NCI-H1092 treated with DMSO at 0.1 percent for 48 hours (cell line): Measurements from ENCODE around the gene JAK2.
"Not testable (repeated sequence)": the region's sequence is repeated elsewhere in the genome, so short reads cannot be mapped to it uniquely, and the experiment has no call there.

Source experiments
- DNase-seq: peaks from one replicate; lab custom pipeline; 2025; lab: John Stamatoyannopoulos, UW

JAK2 gene

DNA sequence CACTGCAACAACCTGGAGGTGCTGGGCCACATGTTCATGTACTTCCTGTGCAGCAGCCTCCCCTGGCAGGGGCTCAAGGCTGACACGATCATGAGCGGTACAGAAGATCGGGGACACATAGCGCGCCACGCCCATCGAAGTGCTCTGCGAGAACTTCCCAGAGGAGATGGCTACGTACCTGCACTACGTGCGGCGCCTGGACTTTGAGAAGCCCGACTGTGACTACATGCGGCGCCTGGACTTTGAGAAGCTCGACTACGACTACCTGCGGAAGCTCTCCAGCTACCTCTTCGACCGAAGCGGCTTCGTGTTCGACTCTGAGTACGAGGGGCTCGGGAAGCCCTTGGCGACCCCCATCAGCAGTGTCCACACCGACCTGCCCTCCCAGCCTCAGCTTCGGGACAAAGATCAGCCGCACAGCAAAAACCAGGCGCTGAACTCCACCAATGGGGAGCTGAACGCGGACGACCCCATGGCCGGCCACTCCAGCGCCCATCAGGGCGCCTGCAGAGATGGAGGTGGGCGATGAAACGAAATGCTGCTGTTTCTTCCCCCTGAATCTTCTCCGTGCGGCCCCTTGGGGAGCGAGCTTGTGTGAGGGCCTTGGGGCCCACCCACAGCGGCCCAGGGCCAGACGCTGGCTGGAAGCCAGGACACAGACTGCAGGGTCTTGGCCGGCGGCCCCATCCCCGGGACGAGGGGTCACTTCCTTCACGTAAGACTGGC lies 56.5 kb downstream of the JAK2 start:
- no peak for DNase-seq

DNA sequence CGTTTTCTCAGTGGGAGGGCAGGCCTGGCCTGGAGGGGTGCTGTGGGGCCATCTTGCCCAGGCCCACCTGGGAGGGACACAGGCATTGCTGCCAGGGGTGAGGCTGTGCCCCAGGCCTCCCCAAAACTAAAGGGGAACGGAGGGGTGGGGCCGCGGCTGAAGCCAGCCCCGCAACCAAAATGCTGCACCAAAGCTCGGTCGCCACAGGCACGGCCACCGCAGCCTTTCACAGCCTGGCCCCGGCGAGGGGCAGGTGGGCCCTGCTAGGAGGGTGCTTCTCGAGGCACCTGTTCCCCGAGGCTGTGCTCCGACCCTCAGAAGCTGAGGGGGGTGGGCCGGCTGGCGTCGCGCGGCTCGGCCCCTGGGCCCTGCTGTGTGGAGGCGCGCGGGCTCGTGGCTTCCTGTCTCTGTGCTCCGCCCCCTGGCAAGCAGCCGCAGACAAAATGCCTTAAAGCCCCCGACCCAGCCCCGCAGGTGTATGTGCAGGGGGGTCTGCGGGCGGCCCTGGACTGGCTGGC lies 57.6 kb downstream of the JAK2 start:
- DNase-seq: no peak

DNA sequence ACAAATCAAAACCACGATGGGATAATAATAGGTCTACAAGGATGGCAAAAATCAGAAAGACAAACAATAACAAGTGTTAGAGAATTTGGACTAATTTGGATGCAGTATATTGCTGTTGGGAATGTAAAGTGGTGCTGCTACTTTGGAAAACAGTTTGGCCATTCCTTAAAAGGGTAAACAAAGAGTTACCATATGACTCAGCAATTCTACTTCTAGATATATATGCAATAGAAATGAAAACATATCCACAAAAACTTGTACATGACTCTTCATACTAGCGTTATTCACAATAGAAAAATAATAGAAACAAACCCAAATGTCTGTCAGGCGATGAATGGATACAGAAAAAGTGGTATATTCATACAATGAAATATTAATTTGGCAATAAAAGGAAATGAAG lies 58.3 kb downstream of the JAK2 start:
- DNase-seq: no peak

DNA sequence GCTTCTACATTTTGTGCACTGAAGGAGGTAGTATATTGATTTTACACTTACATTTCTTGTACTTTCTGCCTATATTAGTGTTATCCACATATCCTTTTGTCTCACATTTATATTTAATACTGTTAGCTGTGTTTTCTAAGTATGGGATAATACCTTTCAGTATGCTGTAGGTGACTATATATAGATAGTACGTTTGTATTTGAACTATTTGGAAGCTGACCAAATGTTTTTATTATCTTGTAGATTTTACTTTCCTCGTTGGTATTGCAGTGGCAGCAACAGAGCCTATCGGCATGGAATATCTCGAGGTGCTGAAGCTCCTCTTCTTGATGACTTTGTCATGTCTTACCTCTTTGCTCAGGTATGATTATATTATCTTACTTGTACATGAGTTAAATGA lies 59.1 kb downstream of the JAK2 start:
- DNase-seq: no peak

DNA sequence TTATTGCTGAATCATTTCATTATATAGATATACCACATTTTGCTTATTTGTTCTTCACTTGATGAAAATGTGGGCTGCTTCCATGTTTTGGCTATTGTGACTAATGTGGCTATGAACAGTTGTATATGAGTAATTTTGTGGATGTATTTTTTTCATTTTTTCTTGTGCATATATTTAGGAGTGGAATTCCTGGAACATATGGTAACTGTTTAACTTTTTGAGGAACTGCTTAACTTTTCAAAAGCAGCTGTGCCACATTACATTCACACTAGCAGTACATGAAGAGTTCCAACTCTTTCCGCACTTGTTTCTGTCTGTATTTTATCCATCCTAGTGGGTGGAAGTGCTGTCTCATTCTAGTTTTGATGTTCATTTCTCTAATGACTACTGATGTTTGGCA lies 67.8 kb downstream of the JAK2 start:
- DNase-seq: no peak

DNA sequence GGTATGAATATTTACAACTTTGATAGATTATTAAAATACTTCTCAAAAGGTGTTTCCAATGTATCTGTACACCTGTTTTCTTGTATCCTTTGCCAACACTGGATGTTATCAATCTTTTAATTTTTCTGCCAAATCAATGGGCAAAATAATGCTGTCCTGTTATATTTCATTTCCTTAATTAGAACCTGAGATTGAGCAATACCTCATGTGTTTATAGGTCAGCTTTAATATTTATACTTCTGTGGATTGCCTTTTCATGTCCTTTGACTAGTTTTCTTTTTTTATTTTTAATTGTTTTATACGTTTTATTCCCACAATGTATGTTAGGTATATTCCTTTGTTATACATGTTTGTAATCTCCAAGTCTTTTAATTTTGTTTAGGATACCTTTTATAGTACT lies 77.6 kb downstream of the JAK2 start:
- DNase-seq: no peak

DNA sequence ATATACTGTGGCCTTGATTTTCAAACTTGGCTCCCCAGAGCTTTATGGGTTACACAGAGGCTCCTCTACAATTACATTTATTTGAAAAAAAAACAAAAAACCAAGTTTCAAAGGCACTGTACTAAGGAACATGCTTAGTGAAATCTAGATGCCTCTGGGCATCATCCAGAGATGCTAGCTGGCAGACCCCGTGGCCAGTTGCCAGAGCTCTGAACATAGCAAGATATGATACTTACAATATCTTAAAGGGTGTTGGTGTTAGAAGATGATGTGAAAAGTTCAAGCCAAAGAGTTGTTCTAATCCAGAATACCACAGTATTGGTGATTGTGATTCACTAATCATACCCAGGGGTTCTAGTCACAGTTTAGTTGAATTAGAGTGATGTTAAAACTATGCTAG lies 87.8 kb downstream of the JAK2 start:
- no peak for DNase-seq

DNA sequence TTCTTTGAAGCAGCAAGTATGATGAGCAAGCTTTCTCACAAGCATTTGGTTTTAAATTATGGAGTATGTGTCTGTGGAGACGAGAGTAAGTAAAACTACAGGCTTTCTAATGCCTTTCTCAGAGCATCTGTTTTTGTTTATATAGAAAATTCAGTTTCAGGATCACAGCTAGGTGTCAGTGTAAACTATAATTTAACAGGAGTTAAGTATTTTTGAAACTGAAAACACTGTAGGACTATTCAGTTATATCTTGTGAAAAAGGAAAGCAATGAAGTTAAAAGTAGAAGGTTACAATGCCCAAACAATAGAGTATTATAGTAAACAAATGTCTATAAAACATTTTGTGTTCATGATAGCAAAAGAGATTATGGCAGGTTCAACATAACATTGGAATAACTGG lies 88.6 kb downstream of the JAK2 start:
- DNase-seq: no peak

DNA sequence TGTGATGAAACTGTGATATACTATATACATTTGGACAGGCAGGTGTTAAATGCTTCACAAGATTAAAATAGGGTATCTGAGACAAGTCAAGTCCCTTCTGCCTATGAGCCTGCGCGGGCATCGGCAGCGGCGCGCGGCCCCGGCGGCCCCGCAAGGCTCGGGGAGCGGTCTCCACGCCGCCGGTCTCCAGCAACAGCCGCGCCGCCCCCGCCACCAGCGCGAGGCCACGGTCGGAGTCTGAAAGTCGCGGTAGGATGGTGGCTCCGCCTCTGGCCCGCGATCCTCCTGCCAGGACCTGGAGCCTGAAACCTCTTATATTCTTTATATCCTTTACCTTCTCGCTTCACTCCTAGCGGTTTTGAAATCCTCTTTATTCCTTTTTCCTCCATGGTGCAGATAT lies 100.9 kb downstream of the JAK2 start:
- DNase-seq: no peak

DNA sequence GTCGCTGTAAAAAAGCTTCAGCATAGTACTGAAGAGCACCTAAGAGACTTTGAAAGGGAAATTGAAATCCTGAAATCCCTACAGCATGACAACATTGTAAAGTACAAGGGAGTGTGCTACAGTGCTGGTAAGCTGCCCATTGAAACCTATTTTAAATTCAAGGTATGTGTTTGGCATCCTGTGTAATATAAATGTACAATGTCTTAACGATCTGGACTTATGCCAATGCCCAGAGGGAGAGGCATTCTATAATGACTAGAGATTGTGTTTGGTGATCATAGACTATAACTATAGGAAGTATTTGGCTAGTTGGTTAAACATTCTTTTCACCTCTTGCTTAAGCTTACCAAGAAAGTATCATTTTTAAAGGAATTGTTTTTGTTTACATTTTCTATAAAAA lies 104.7 kb downstream of the JAK2 start:
- no peak for DNase-seq

DNA sequence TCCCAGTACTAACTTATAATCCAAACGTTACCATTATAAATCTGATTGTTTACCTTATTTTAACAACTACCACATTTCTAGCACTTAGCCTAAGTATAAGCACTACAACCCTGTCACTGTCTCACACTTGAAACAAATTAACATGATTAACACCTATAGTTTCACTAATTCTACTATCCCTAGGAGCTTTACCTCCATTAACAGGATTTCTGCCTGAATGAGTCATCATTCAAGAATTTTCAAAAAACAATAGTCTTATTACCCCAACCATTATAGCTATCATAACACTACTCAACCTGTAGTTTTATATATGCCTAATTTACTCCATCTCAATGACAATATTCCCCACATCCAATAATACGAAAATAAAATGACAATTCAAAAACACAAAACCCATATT lies 110.7 kb downstream of the JAK2 start:
- no peak for DNase-seq

DNA sequence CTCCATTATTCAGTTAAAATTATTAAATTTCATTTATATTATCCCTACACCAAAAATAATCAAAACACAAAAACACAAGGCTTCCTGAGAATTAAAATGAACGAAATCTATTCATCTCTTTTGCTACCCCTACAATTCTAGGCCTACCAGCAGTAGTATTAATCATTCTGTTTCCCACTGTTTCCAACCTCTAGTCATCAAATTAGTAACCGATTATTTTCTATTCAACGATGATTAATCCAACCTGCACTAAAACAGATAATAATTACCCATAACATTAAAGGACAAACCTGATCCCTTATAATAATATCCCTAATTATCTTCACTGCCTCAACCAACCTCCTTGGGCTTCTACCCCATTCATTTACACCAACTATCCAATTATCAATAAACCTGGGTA lies 114.4 kb downstream of the JAK2 start:
- no peak for DNase-seq

DNA sequence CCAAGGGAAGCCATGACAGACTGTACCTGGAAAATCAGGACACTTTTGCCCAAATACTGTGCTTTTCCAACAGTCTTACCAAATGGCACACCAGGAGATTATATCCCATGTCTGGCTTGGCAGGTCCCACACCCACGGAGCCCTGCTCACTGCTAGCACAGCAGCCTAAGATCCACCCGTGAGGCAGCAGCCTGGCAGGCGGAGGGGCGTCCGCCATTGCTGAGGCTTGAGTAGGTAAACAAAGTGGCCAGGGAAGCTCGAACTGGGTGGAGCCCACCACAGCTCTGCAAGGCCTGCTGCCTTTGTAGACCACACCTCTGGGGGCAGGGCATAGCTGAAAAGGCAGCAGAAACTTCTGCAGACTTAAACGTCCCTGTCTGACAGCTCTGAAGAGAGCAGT lies 116.1 kb downstream of the JAK2 start:
- DNase-seq: not testable (repeated sequence)

DNA sequence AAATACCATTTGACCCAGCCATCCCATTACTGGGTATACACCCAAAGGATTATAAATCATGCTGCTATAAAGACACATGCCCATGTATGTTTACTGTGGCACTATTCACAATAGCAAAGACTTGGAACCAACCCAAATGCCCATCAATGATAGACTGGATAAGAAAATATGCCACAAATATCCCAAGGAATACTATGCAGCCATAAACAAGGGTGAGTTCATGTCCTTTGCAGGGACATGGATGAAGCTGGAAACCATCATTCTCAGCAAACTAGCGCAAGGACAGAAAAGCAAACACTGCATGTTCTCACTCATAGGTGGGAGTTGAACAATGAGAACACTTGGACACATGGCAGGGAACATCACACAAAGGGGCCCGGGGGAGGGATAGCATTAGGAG lies 121.4 kb downstream of the JAK2 start:
- DNase-seq: not testable (repeated sequence)

DNA sequence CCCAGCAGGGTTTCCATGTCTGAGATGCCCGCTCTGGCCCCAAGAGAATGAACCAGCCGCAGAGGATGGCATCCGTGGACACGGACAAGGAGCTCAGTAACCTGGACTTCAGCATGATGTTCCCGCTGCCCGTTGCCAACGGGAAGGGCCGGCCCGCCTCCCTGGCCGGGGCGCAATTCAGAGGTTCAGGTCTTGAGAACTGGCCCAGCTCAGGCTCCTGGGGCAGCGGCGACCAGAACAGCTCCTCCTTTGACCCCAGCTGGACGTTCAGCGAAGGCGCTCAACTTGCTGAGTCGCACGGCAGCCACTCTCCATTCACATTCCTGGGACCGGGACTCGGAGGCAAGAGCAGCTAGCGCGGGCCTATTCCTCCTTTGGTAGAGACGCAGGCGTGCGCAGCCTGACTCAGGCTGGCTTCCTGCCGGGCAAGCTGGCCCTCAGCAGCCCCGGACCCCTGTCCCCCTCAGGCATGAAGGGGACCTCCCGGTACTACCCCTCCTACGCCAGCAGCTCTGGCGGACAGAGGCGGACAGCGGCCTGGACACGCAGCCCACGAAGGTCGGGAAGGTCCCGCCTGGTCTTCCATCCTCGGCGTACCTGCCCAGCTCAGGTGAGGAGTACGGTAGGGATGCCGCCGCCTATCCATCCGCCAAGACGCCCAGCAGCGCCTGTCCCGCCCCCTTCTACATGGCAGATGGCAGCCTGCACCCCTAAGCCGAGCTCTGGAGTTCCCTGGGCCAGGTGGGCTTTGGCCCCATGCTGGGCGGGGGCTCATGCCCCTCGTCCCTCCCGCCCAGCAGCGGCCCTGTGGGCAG lies 126.0 kb downstream of the JAK2 start:
- no peak for DNase-seq

DNA sequence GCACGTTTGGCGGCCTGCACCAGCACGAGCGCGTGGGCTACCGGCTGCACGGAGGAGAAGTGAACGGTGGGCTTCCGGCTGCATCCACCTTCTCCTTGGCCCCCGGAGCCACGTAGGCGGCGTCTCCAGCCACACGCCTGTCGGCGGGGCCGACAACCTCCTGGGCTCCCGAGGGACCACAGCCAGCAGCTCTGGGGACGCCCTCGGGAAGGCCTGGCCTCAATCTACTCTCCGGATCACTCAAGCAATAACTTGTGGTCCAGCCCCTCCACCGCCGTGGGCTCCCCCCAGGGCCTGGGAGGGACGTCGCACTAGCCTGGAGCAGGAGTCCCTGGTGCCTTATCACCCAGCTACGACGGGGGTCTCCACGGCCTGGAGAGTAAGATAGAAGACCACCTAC lies 126.6 kb downstream of the JAK2 start:
- no peak for DNase-seq

DNA sequence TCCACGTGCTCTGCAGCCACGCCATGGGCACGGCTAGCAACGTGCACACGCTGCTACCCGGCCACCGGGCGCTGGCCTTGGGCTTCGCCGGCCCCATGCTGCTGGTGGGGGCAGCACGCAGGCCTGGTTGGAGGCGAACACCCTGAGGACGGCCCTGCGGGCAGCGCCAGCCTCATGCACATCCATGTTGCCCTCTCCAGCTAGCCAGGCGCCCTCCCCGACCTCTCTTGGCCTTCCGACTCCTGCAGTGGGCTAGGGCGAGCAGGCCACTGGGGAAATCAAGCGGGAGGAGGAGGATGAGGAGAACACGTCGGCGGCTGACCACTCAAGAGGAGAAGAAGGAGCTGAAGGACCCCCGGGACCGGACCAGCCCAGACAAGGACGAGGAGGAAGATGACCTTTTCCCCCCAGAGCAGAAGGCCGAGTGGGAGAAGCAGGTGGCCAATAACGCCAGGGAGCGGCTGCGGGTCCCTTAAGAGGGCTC lies 127.1 kb downstream of the JAK2 start:
- DNase-seq: no peak

DNA sequence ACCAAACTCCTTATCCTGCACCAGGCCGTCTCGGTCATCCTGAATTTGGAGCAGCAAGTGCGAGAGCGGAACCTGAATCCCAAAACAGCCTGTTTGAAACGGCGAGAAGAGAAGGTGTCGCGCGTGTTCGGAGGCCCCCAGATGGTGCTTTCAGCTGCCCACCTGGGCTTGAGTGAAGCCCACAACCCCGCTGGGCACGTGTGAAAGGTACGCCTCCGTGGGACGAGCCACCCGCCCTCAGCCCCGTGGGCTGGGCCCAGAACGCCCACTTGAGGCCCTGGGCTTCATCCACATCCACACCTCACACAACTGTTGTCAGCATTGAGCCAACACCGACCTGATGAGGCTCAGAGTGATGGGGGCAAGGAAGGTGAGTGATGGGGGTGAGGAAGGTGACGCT lies 127.6 kb downstream of the JAK2 start:
- no peak for DNase-seq

DNA sequence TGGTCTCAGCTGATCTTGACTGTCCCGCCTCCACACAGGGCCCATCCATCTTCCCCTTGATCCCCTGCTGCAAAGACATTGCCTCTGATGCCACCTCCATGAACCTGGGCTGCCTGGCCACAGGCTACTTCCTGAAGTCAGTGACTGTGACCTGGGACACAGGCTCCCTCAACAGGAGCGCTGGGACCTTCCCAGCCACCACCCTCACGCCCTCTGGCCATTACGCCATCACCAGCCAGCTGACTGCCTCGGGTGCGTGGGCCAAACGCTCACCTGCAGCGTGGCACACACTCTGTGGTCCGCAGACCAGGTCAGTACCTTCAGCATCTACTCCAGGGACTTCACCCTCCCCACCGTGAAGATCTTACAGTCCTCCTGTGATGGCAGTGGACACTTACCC lies 128.5 kb downstream of the JAK2 start:
- DNase-seq: no peak

DNA sequence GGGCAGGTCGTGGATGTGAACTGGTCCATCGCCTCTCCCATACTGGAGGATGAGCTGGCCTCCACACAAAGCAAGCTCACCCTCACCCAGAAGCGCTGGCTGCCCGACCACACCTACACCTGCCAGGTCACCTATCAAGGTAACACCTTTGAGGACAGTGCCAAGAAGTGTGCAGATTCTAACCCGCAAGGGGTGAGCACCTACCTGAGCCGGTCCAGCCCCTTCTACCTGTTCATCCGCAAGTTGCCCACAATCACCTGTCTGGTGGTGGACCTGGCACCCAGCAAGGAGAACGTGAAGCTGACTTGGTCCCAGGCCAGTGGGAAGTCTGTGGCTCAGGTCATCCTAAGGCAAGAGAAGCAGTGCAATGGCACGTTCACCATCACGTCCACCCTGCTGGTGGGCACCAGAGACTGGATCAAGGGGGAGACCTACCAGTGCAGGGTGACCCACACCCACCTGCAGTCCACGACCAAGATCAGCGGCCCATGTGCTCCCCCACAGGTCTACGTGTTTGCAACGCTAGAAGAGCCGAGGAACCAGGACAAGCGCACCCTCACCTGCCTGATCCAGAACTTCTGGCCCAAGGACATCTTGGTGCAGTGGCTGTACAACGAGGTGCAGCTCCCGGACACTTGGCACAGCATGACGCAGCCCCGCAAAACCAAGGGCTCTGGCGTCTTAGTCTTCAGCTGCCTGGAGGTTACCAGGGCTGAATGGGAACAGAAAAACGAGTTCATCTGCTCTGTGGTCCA lies 129.1 kb downstream of the JAK2 start:
- DNase-seq: no peak

DNA sequence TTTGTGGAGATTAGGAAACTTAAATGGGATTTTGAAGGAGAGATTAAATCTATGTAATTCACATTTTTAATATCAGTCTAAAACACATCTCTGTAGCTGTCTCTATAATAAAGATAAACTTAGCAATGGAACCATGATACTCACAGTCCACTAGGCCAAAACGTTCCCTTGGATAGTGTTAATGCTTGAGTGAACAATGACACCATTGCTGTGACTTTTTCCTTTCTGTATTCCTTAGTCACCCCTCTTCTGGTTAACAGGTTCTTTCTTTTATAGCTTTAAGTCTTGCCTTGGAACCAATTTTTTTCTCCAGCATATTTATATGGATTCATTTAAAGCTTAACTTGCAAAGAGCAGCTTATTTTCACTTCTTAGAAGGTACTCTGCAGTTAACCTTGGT lies 137.0 kb downstream of the JAK2 start:
- DNase-seq: no peak

DNA sequence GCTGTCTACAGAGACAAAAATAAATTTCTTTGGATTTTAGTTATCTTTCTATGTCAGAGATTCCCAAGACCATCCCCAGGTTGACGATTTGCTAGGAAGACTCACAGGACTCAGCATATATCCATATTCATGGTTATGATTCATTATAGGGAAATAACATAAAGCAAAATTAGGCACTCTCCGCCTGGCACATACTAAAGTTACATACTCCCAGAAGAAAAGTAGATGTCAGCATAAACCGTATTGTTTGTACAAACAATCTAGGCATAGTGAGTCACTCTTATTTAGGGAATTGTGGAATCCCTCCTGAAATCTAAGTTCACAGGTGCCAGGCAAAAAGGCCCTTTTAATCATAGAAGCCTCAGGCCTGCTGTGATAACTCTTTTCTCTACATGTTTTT lies 137.4 kb downstream of the JAK2 start:
- no peak for DNase-seq

DNA sequence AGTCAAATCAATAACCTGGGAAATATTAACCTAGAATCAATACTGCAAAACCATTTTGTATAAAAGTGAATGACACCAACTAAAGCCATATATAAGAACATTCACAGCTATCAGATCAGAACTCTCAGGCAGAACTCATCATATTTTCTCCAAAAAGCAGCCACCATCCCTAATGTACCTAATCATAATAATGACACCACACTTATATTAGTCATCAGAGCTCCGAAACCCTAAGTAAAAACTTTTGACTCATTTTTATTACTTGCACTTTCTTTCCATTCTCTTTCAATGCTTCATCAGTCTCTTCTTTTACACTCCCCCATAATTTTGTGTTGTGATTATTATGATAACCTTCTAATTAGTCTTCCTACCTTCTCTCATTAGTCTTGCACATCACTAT lies 155.1 kb downstream of the JAK2 start:
- no peak for DNase-seq
